ENCODE measurements around the gene CMYA5.
"Not testable (repeated sequence)": the region's sequence is repeated elsewhere in the genome, so short reads cannot be mapped to it uniquely, and the experiment has no call there.

CMYA5 gene

GRCh38 chr5:79746642-79747569 is 57.3 kb downstream of the CMYA5 start:
- no peak for DNase-seq (ENCODE audit: low read depth)

GRCh38 chr5:79750611-79751510 is 61.2 kb downstream of the CMYA5 start:
- no peak for DNase-seq (ENCODE audit: low read depth)

GRCh38 chr5:79753092-79753491 is 63.5 kb downstream of the CMYA5 start:
- no peak for DNase-seq (ENCODE audit: low read depth)

GRCh38 chr5:79753877-79754645 is 64.4 kb downstream of the CMYA5 start:
- DNase-seq (ENCODE audit: low read depth) = no peak

GRCh38 chr5:79754865-79755555 is 65.4 kb downstream of the CMYA5 start:
- DNase-seq (ENCODE audit: low read depth) = no peak

- DNase-seq (ENCODE audit: low read depth) = no peak
Observed at GRCh38 chr5:79756076-79756475, 66.4 kb downstream of the CMYA5 start.

- DNase-seq (ENCODE audit: low read depth) = no peak
Observed at GRCh38 chr5:79759436-79759835, 69.8 kb downstream of the CMYA5 start.

GRCh38 chr5:79759848-79760247 is 70.2 kb downstream of the CMYA5 start:
- DNase-seq (ENCODE audit: low read depth) = no peak

- no peak for DNase-seq (ENCODE audit: low read depth)
Observed at GRCh38 chr5:79762929-79763328, 73.3 kb downstream of the CMYA5 start.

- not testable (repeated sequence) for DNase-seq (ENCODE audit: low read depth)
Observed at GRCh38 chr5:79764147-79764546, 74.5 kb downstream of the CMYA5 start.

- no peak for DNase-seq (ENCODE audit: low read depth)
Observed at GRCh38 chr5:79771387-79771786, 81.8 kb downstream of the CMYA5 start.

GRCh38 chr5:79772651-79773050 is 83.0 kb downstream of the CMYA5 start:
- no peak for DNase-seq (ENCODE audit: low read depth)

- DNase-seq (ENCODE audit: low read depth) = no peak
Observed at GRCh38 chr5:79773612-79774011, 84.0 kb downstream of the CMYA5 start.

GRCh38 chr5:79774171-79774854 is 84.7 kb downstream of the CMYA5 start:
- DNase-seq (ENCODE audit: low read depth) = no peak

- DNase-seq (ENCODE audit: low read depth) = no peak
Observed at GRCh38 chr5:79774855-79775237, 85.2 kb downstream of the CMYA5 start.

GRCh38 chr5:79784741-79785140 is 95.1 kb downstream of the CMYA5 start:
- not testable (repeated sequence) for DNase-seq (ENCODE audit: low read depth)

GRCh38 chr5:79785983-79786382 is 96.3 kb downstream of the CMYA5 start:
- DNase-seq (ENCODE audit: low read depth) = no peak

GRCh38 chr5:79787448-79787847 is 97.8 kb downstream of the CMYA5 start:
- no peak for DNase-seq (ENCODE audit: low read depth)

- no peak for DNase-seq (ENCODE audit: low read depth)
Observed at GRCh38 chr5:79791843-79792242, 102.2 kb downstream of the CMYA5 start.

GRCh38 chr5:79792463-79792862 is 102.8 kb downstream of the CMYA5 start:
- DNase-seq (ENCODE audit: low read depth) = no peak

- no peak for DNase-seq (ENCODE audit: low read depth)
Observed at GRCh38 chr5:79793304-79793703, 103.7 kb downstream of the CMYA5 start.

Measured in stimulated activated CD8-positive, alpha-beta memory T cell treated with anti-CD3 and anti-CD28 coated beads, Interleukin-12 subunit alpha, Interleukin-12 subunit beta, amount 100 ng/mL, for 4 hours (primary cell).